Subcutaneous adipose tissue (tissue), 4 donors: Measurements from ENCODE around the gene GNAS. TPM values are rescaled to one million over a fixed set of nuclear protein-coding genes. Genes with fewer than 3 reads are reported as not detected.

Experiments
- total RNA-seq, 4 donors: library from RNA; depleted of rRNA; stranded (reverse); fragments of >200 nt; gene quantifications; one replicate each; pipeline ENCODE4 v1.1.0, GENCODE V29; 2016
- TF ChIP-seq, protein P1 (sequence below): fragments of 450-650 bp; IDR thresholded peaks from one replicate; pipeline ENCODE4 v1.5.1; 2016; ENCODE audit warnings: low read depth, mild to moderate bottlenecking, control low read depth, antibody characterized with exemption, moderate library complexity

GNAS gene
- total RNA-seq, 4 donors from 2014 or later = 671 to 1,187 (median 863) TPM

- TF ChIP-seq, protein P1, sequence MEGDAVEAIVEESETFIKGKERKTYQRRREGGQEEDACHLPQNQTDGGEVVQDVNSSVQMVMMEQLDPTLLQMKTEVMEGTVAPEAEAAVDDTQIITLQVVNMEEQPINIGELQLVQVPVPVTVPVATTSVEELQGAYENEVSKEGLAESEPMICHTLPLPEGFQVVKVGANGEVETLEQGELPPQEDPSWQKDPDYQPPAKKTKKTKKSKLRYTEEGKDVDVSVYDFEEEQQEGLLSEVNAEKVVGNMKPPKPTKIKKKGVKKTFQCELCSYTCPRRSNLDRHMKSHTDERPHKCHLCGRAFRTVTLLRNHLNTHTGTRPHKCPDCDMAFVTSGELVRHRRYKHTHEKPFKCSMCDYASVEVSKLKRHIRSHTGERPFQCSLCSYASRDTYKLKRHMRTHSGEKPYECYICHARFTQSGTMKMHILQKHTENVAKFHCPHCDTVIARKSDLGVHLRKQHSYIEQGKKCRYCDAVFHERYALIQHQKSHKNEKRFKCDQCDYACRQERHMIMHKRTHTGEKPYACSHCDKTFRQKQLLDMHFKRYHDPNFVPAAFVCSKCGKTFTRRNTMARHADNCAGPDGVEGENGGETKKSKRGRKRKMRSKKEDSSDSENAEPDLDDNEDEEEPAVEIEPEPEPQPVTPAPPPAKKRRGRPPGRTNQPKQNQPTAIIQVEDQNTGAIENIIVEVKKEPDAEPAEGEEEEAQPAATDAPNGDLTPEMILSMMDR = no peak
Observed at GRCh38 chr20:58884966-58885365, 32.5 kb downstream of the GNAS start.

- TF ChIP-seq, protein P1 = no peak
Observed at GRCh38 chr20:58886546-58886945, 34.0 kb downstream of the GNAS start.

DNA sequence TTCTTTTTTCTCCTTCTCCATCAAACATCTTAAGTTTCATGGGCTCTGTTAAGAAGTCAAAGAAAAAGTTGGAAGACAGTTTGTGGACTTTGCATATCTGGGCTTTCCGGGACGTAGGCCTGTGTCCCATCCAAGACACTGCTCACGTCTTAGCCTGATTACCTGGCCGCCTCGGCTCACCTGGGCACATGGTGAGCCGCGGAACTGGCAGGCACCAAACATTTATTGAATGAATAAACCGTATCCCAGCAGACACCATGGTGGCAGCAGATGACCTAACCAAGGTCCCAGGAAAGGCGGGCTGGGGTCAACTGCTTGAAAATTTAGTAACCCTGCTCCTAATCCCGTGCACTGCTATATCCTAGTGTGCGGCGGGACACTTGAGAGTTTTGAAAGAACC lies 35.6 kb downstream of the GNAS start:
- TF ChIP-seq, protein P1 = no peak

DNA sequence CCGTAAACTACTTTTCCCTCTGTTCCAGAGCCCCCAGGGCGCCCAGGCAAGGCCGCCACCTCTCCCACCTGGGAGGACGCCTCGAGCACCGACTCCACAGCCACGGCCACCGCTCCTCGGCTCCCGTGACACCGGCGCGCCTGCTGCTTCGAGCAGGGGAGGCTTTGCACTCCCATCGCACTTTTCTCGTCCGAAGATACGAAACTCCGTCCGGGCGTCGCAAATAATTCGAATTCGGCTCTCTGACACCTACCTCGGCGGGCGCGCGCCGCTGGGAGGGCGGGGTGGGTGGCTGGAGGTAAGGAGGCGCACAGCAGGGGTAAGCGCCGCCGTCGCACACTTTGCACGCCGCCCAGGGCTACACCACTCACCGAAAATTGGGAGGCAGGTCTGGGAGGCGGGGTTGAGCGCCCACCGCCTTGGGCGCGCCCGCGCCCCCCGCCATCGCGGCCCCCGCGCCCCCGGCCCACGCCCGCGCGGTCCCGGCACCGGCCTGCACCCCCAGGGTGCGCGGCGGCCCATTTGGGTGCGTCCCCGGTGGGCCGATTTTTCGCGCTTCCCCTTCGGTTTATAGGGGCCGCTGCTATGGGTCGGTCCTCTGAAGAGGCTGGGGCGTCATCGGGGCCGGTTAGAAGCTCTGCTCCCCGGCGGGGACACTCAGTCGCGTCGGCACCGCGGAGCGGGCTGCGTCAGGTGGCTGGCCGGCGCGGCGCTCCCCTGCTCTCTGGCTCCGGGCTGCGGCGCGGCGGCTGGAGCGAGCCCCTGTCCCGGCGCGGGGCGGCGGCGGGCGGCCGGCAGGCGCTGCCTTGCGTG lies 36.2 kb downstream of the GNAS start:
- TF ChIP-seq, protein P1 = no peak

- TF ChIP-seq, protein P1 = no peak
Observed at GRCh38 chr20:58889334-58889760, 36.8 kb downstream of the GNAS start.

DNA sequence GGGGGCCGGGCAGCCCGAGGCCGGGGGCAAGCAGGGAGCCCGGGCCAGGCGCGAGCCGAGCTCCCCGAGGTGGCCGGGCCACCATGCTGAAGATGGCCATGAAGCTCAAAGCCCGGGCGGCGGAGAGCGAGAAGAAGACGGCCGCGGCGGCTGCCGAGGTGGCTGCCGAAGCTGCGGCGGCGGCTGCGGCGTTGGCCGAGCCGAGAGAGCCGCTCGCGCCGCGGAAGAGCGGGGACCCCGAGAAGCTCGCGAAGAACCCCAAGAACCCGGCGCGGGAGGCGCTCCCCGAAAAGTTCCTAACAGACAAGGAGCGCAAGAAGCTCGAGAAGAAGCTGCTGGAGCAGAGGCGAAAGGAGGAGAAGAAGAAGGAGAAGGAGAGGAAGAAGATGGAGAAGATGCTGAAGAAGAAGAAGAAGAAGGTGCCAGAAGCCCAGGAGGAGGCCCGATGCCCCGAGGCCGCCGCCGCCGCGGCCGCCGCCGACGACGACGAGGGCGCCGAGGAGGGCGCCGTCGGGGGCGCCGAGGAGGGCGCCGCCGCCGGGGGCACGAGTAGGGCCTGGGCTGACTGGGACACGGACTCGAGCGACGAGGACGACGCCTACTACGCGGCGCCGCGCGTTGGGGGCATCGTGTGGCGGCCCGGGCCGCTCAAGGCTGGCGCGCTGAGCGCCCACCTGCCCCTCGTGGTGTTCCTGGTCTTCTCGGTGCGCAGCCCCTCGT lies 37.4 kb downstream of the GNAS start:
- TF ChIP-seq, protein P1 = no peak

DNA sequence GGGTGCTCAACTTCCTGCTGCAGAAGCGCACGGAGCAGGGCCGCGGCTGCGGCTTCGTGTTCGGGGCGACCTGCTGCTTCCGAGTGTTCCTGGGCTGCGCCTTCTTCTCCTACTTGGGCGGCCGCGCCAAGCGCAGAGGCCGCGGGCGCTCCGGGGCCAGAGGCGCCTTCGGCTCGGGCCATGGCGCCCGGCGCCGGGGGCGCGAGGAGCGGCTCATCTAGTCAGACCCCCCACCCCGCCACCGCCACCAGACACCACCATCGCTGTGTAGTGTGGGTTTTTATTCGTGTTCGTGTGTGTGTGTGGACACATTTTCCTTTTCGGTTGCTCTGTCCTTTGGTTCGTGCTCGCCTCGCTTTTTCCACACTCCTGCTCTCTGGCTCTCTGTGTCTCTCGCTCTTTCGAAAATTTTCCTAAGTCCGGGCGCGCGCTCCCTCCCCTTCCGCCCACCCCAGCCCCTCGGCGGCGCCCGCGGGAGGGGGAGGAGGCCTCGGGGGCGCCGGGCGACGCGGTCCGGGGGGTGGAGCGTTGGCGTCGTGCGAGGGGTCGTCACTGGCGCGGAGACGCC lies 38.1 kb downstream of the GNAS start:
- TF ChIP-seq, protein P1 = no peak
